ENCODE data around the gene MYBPH.

The MYBPH gene

GRCh38 chr1:203142124-203142523, 33.5 kb downstream of the MYBPH start:
- no peak for TF ChIP-seq CTCF (IDR thresholded peaks at IDR 0.05; ENCODE audit: extremely low read depth, missing control alignments)
- no peak for DNase-seq (ENCODE audit: low spot score)

- TF ChIP-seq CTCF (IDR thresholded peaks at IDR 0.05; ENCODE audit: extremely low read depth, missing control alignments): no peak
- DNase-seq (ENCODE audit: low spot score): no peak
Measured at GRCh38 chr1:203140743-203141520, 34.7 kb downstream of the MYBPH start.

- no peak for DNase-seq (ENCODE audit: low spot score)
- TF ChIP-seq CTCF (IDR thresholded peaks at IDR 0.05; ENCODE audit: extremely low read depth, missing control alignments): no peak
Measured at GRCh38 chr1:203139976-203140475, 35.6 kb downstream of the MYBPH start.

GRCh38 chr1:203138066-203138465, 37.6 kb downstream of the MYBPH start:
- no peak for DNase-seq (ENCODE audit: low spot score)
- TF ChIP-seq CTCF (IDR thresholded peaks at IDR 0.05; ENCODE audit: extremely low read depth, missing control alignments): no peak

GRCh38 chr1:203137324-203137723, 38.3 kb downstream of the MYBPH start:
- no peak for TF ChIP-seq CTCF (IDR thresholded peaks at IDR 0.05; ENCODE audit: extremely low read depth, missing control alignments)
- no peak for DNase-seq (ENCODE audit: low spot score)

- no peak for DNase-seq (ENCODE audit: low spot score)
- no peak for TF ChIP-seq CTCF (IDR thresholded peaks at IDR 0.05; ENCODE audit: extremely low read depth, missing control alignments)
Measured at GRCh38 chr1:203136409-203137042, 39.1 kb downstream of the MYBPH start.

GRCh38 chr1:203135636-203136305, 39.9 kb downstream of the MYBPH start:
- DNase-seq (ENCODE audit: low spot score): no peak
- TF ChIP-seq CTCF (IDR thresholded peaks at IDR 0.05; ENCODE audit: extremely low read depth, missing control alignments): no peak
